GM12801 (cell line): ENCODE data around the gene MKNK1.

Experiments used
- CTCF ChIP-seq: IDR thresholded peaks from one replicate; pipeline ENCODE4 v1.5.1; 2011; ENCODE audit warnings: control low read depth; ENCODE audit not compliant: insufficient read length; ENCODE audit errors: extremely low read depth

MKNK1 gene

GRCh38 chr1:46516200-46516950 is 87.7 kb downstream of the MKNK1 start:
- TF ChIP-seq CTCF: no peak

- no peak for TF ChIP-seq CTCF
Measured at GRCh38 chr1:46515576-46515975, 88.5 kb downstream of the MKNK1 start.

GRCh38 chr1:46513536-46513935 is 90.5 kb downstream of the MKNK1 start:
- TF ChIP-seq CTCF: no peak

- TF ChIP-seq CTCF: no peak
Measured at GRCh38 chr1:46512792-46513190, 91.3 kb downstream of the MKNK1 start.

- TF ChIP-seq CTCF: no peak
Measured at GRCh38 chr1:46512135-46512791, 91.8 kb downstream of the MKNK1 start.

GRCh38 chr1:46510998-46511365 is 93.1 kb downstream of the MKNK1 start:
- TF ChIP-seq CTCF: no peak

- TF ChIP-seq CTCF: no peak
Measured at GRCh38 chr1:46510341-46510997, 93.6 kb downstream of the MKNK1 start.
